CD14-positive monocyte (primary cell): ENCODE data around the gene GTF2F1. TPM values are rescaled to one million over a fixed set of nuclear protein-coding genes. Genes with fewer than 3 reads are reported as not detected.

Experiments used
- DNase-seq, 3 donors: peaks; one replicate each; pipeline ENCODE4 v3.0.0-alpha.2; 2011 to 2022
- H2AFZ ChIP-seq: 2 replicates; pipeline ENCODE4 v1.6.0; 2012; ENCODE audit warnings: mild to moderate bottlenecking, low read depth, low read length, inconsistent platforms; ENCODE audit not compliant: insufficient read depth, poor library complexity, severe bottlenecking
- H3K27ac ChIP-seq, 2 donors: 1 replicate in 1 of 2; 2 replicates in 1 of 2; pipeline ENCODE4 v1.5.1; 2012 to 2013; ENCODE audit warnings: low read length in 2 of 2, control low read depth in 1 of 2, inconsistent platforms in 1 of 2, low read depth in 1 of 2, mild to moderate bottlenecking in 1 of 2
- H3K27me3 ChIP-seq, 2 donors: one replicate each; pipeline versions ENCODE4 v1.6.0 to v1.6.1; 2011 to 2013; ENCODE audit warnings: low read length in 2 of 2; ENCODE audit not compliant: control insufficient read depth in 2 of 2, insufficient read depth in 2 of 2
- H3K36me3 ChIP-seq, 2 donors: replicated peaks in 1 of 2; 1 replicate in 1 of 2; 2 replicates in 1 of 2; pipeline versions ENCODE4 v1.5.1 to v1.6.1; 2012 to 2013; ENCODE audit warnings: low read length in 2 of 2, control low read depth in 1 of 2, inconsistent platforms in 1 of 2, mild to moderate bottlenecking in 1 of 2; ENCODE audit not compliant: insufficient read depth in 2 of 2, control insufficient read depth in 1 of 2
- H3K4me1 ChIP-seq, 2 donors: 1 replicate in 1 of 2; 2 replicates in 1 of 2; pipeline versions ENCODE4 v1.5.1 to v1.6.1; 2012 to 2013; ENCODE audit warnings: low read length in 2 of 2, control low read depth in 1 of 2, inconsistent platforms in 1 of 2, mild to moderate bottlenecking in 1 of 2, moderate library complexity in 1 of 2; ENCODE audit not compliant: insufficient read depth in 2 of 2, control insufficient read depth in 1 of 2
- H3K4me2 ChIP-seq: replicated peaks from 2 replicates; pipeline ENCODE3; 2012; ENCODE audit warnings: low read length, moderate library complexity, mild to moderate bottlenecking; ENCODE audit not compliant: poor library complexity, severe bottlenecking; ENCODE audit errors: extremely low read depth
- H3K4me3 ChIP-seq, 3 experiments: fragments of 200-600 bp in 1 of 3; sonication (generic) in 1 of 3; replicated peaks in 1 of 3; 1 replicate in 2 of 3; 2 replicates in 1 of 3; pipeline ENCODE4 v1.5.1; 2011 to 2013; ENCODE audit warnings: low read length in 3 of 3, mild to moderate bottlenecking in 3 of 3, control low read depth in 2 of 3, low read depth in 2 of 3, inconsistent platforms in 1 of 3, moderate library complexity in 1 of 3
- H3K79me2 ChIP-seq: 2 replicates; pipeline ENCODE4 v1.6.0; 2012; ENCODE audit warnings: mild to moderate bottlenecking, control low read depth, inconsistent platforms, low read length, moderate library complexity; ENCODE audit not compliant: insufficient read depth
- H3K9ac ChIP-seq: 2 replicates; pipeline ENCODE4 v1.6.0; 2017; ENCODE audit warnings: low read length, mild to moderate bottlenecking; ENCODE audit not compliant: insufficient read depth, poor library complexity, severe bottlenecking
- H3K9me3 ChIP-seq, 2 donors: replicated peaks in 1 of 2; 1 replicate in 1 of 2; 2 replicates in 1 of 2; pipeline versions ENCODE4 v1.5.1 to v1.6.1; 2012 to 2013; ENCODE audit warnings: low read length in 2 of 2, control low read depth in 1 of 2; ENCODE audit not compliant: control insufficient read depth in 1 of 2, insufficient read depth in 1 of 2
- H4K20me1 ChIP-seq: 2 replicates; pipeline ENCODE4 v1.6.0; 2012; ENCODE audit warnings: mild to moderate bottlenecking, low read length, control low read depth, moderate library complexity; ENCODE audit not compliant: insufficient read depth
- H3K27ac Mint-ChIP-seq, 7 donors: one replicate each; pipeline ENCODE4 v1.8.0; 2020; ENCODE audit warnings: mild to moderate bottlenecking in 7 of 7, mixed read lengths in 7 of 7, moderate library complexity in 6 of 7, inconsistent platforms in 2 of 7
- H3K27me3 Mint-ChIP-seq, 3 donors: one replicate each; pipeline ENCODE4 v1.8.0; 2021 to 2022; ENCODE audit warnings: low read depth in 3 of 3, mild to moderate bottlenecking in 3 of 3, mixed read lengths in 3 of 3, moderate library complexity in 3 of 3, inconsistent platforms in 1 of 3
- H3K36me3 Mint-ChIP-seq, 2 donors: one replicate each; pipeline ENCODE4 v1.8.0; 2020; ENCODE audit warnings: mixed read lengths in 2 of 2, inconsistent platforms in 1 of 2, mild to moderate bottlenecking in 1 of 2
- H3K4me1 Mint-ChIP-seq: one replicate; pipeline ENCODE4 v1.8.0; 2020; ENCODE audit warnings: mild to moderate bottlenecking, mixed read lengths
- H3K4me3 Mint-ChIP-seq, 2 donors: one replicate each; pipeline ENCODE4 v1.8.0; 2020; ENCODE audit warnings: mild to moderate bottlenecking in 2 of 2, mixed read lengths in 2 of 2, moderate library complexity in 1 of 2
- H3K9me3 Mint-ChIP-seq, 7 donors: one replicate each; pipeline ENCODE4 v1.8.0; 2020 to 2022; ENCODE audit warnings: mixed read lengths in 7 of 7, mild to moderate bottlenecking in 6 of 7, moderate library complexity in 6 of 7, inconsistent platforms in 2 of 7
- CTCF ChIP-seq: fragments of 200-600 bp; IDR thresholded peaks from one replicate; pipeline ENCODE4 v1.8.0; 2022; ENCODE audit warnings: antibody characterized with exemption, mild to moderate bottlenecking
- WGBS: methylation state at CpG from one replicate; pipeline ENCODE4 v1.1.5; 2013; ENCODE audit warnings: missing lambda C conversion rate; ENCODE audit not compliant: insufficient coverage; 5-methylcytosine and 5-hydroxymethylcytosine counted together
- intact Hi-C, 2 donors: fragments of 100-400 bp; cut with micrococcal nuclease; formaldehyde crosslinking; loops; one replicate each; pipeline versions ENCODE4 v1.15.0 to v1.15.1; 2023
- polyA plus RNA-seq, 3 donors: library from polyadenylated mRNA; depleted of rRNA in 1 of 3; unstranded in 2 of 3; stranded (reverse) in 1 of 3; fragments of 300-500 nt in 2 of 3; fragments of >200 nt in 1 of 3; fragmentation: Illumina TruSeq in 2 of 3; gene quantifications; 1 replicate in 2 of 3; 2 replicates in 1 of 3; pipeline ENCODE4 v1.2.3, GENCODE V29; 2012 to 2021

GTF2F1 gene
- polyA plus RNA-seq, 3 donors, result 9.4 to 46.4 (median 13.2) TPM

DNA sequence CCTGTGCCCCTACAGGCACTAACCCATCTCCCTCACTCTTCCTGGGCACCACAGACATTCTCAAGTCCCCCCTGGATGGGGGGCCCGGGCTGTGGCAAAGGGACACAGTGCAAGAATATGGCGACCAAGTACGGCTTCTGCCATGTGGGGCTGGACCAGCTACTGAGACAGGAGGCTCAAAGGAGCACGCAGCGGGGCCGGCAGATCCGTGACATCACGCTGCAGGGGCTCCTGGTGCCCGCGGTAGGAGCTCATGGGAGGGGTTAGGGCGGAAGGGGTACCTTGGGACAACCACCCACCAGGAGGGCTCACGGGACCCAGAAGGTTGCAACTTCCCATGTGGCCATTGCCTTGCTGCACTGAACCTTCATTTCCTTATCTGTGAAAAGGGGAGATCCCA is 3.3 kb upstream of the GTF2F1 start:
- peak overlapping the region in 1 of 7 donors; percentile 64 for H3K27ac Mint-ChIP-seq
- H3K4me3 ChIP-seq, result no peak overlapping the region
- no peaks in the 10 kb centered on the region for H3K27me3 ChIP-seq
- no peak overlapping the region for H2AFZ ChIP-seq
- no peak overlapping the region for H3K27ac ChIP-seq
- H3K9me3 Mint-ChIP-seq, result no peaks in the 10 kb centered on the region
- TF ChIP-seq CTCF, result no peak
- H3K4me1 ChIP-seq, result peaks cover 14 to 22% of the 10 kb centered on the region in 2 donors
- intact Hi-C loops, result no loop called here
- H3K4me2 ChIP-seq, result no peak overlapping the region
- peaks cover 1 to 8% (median 6%) of the 10 kb centered on the region in 3 donors for H3K27me3 Mint-ChIP-seq
- H3K79me2 ChIP-seq, result peaks cover 17% of the 10 kb centered on the region
- 97% methylated on average over 10 of the region's 12 CpGs for WGBS
- peaks cover 2 to 8% of the 10 kb centered on the region in 2 donors for H3K36me3 Mint-ChIP-seq
- peaks cover 0 to 5% of the 10 kb centered on the region in 2 donors for H3K36me3 ChIP-seq
- H3K9me3 ChIP-seq, result no peaks in the 10 kb centered on the region
- H3K4me3 Mint-ChIP-seq, result no peak overlapping the region
- no peaks in the 10 kb centered on the region for H4K20me1 ChIP-seq
- DNase-seq, result no peak
- H3K9ac ChIP-seq, result no peak overlapping the region
- H3K4me1 Mint-ChIP-seq, result peaks cover 16% of the 10 kb centered on the region

DNA sequence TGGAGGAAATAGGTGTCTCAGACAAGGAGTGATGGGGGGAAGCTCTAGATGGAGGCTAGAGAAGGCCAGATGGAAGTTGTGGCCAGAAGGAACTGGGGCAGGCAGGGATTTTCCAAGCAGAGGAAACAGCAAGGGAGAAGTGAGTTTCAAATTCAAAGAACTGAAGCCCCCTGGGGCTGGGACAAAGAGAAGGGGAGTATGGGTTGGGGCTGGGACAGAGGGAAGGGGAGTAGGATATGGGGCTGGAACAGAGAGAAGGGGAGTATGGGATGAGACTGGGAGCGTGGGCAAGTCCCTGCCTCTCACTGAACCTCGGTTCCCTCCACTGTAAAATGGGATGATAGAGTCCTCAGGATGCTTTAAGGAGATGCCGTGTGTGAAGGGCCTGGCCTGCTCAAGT is 1.9 kb upstream of the GTF2F1 start:
- H2AFZ ChIP-seq, result no peak overlapping the region
- Mint-ChIP-seq H3K36me3 (peaks cover 6 to 21% of the 10 kb centered on the region in 2 donors), H3K9me3 (no peaks in the 10 kb centered on the region), H3K4me1 (peaks cover 19% of the 10 kb centered on the region), H3K27ac (peak overlapping the region in 3 of 7 donors; percentile 1 to 97 (median 35)), H3K4me3 (no peak overlapping the region), H3K27me3 (peaks cover 1 to 8% (median 6%) of the 10 kb centered on the region in 3 donors)
- H3K27me3 ChIP-seq, result no peaks in the 10 kb centered on the region
- DNase-seq, result no peak
- no peaks in the 10 kb centered on the region for H3K9me3 ChIP-seq
- WGBS, result 90% methylated on average over 2 of the region's 3 CpGs
- peaks cover 3 to 15% of the 10 kb centered on the region in 2 donors for H3K36me3 ChIP-seq
- H3K9ac ChIP-seq, result no peak overlapping the region
- H3K4me3 ChIP-seq, result no peak overlapping the region
- H3K4me1 ChIP-seq, result peaks cover 14 to 22% of the 10 kb centered on the region in 2 donors
- no peak for TF ChIP-seq CTCF
- no peak overlapping the region for H3K4me2 ChIP-seq
- H4K20me1 ChIP-seq, result no peaks in the 10 kb centered on the region
- intact Hi-C loops, result no loop called here
- no peak overlapping the region for H3K27ac ChIP-seq
- H3K79me2 ChIP-seq, result peaks cover 22% of the 10 kb centered on the region
